GM20000 (cell line): ENCODE data around the gene GRN.

Experiments used
- DNase-seq: peaks from one replicate; pipeline ENCODE4 v3.0.0; 2012; ENCODE audit warnings: low spot score
- CTCF ChIP-seq: IDR thresholded peaks from 2 replicates; pipeline ENCODE4 v1.5.1; 2012; ENCODE audit warnings: mild to moderate bottlenecking, control low read depth; ENCODE audit errors: extremely low read depth, missing control alignments

The GRN gene

GRCh38 chr17:44350733-44351226, 5.7 kb downstream of the GRN start:
- peak; percentile 87 for DNase-seq
- peak; percentile 96 for TF ChIP-seq CTCF

- no peak for DNase-seq
- no peak for TF ChIP-seq CTCF
Measured at GRCh38 chr17:44351464-44351863, 6.4 kb downstream of the GRN start.

GRCh38 chr17:44351961-44352827, 7.1 kb downstream of the GRN start:
- TF ChIP-seq CTCF, result no peak
- DNase-seq, result peak; percentile 18

- TF ChIP-seq CTCF, result no peak
- peak; percentile 23 for DNase-seq
Measured at GRCh38 chr17:44352828-44353671, 7.9 kb downstream of the GRN start.

GRCh38 chr17:44353672-44354331, 8.7 kb downstream of the GRN start:
- TF ChIP-seq CTCF, result no peak
- DNase-seq, result peak; percentile 75

GRCh38 chr17:44354582-44355561, 9.8 kb downstream of the GRN start:
- peak; percentile 71 for TF ChIP-seq CTCF
- DNase-seq, result peak; percentile 93
